GM23248 (cell line): ENCODE measurements around the gene MYLIP. TPM values are rescaled to one million over a fixed set of nuclear protein-coding genes. Genes with fewer than 3 reads are reported as not detected.

ENCODE experiments used
- DNase-seq: peaks from one replicate; pipeline ENCODE4 v3.0.0-alpha.2; 2015
- H2AFZ ChIP-seq: fragments of 200-600 bp; sonication (generic); 2 replicates; pipeline ENCODE4 v1.6.1; 2016; ENCODE audit warnings: antibody characterized with exemption
- H3F3A ChIP-seq: fragments of 200-600 bp; sonication (generic); 2 replicates; pipeline ENCODE4 v1.6.1; 2016; ENCODE audit warnings: mild to moderate bottlenecking, antibody characterized with exemption, mixed run types; ENCODE audit not compliant: insufficient read depth
- H3K27ac ChIP-seq: fragments of 200-600 bp; sonication (generic); 2 replicates; pipeline ENCODE4 v1.5.1; 2016; ENCODE audit warnings: mild to moderate bottlenecking
- H3K27me3 ChIP-seq: fragments of 200-600 bp; sonication (generic); replicated peaks from 2 replicates; pipeline ENCODE4 v1.6.1; 2016; ENCODE audit warnings: mild to moderate bottlenecking; ENCODE audit not compliant: insufficient read depth
- H3K36me3 ChIP-seq: fragments of 200-600 bp; sonication (generic); 2 replicates; pipeline ENCODE4 v1.6.1; 2016; ENCODE audit warnings: low read depth, mild to moderate bottlenecking
- H3K4me1 ChIP-seq: fragments of 200-600 bp; sonication (generic); 2 replicates; pipeline ENCODE4 v1.6.1; 2016; ENCODE audit warnings: mild to moderate bottlenecking; ENCODE audit not compliant: insufficient read depth
- H3K4me2 ChIP-seq: fragments of 200-600 bp; sonication (generic); one replicate; pipeline ENCODE4 v1.6.1; 2016; ENCODE audit warnings: mild to moderate bottlenecking; ENCODE audit not compliant: unreplicated experiment
- H3K4me3 ChIP-seq: fragments of 200-600 bp; sonication (generic); 2 replicates; pipeline ENCODE4 v1.5.1; 2016; ENCODE audit warnings: mild to moderate bottlenecking
- H3K79me2 ChIP-seq: fragments of 200-600 bp; sonication (generic); 2 replicates; pipeline ENCODE4 v1.6.1; 2016; ENCODE audit warnings: mild to moderate bottlenecking; ENCODE audit not compliant: insufficient read depth
- H3K9ac ChIP-seq: fragments of 200-600 bp; sonication (generic); 2 replicates; pipeline ENCODE4 v1.6.1; 2016; ENCODE audit warnings: mild to moderate bottlenecking
- H3K9me2 ChIP-seq: fragments of 200-600 bp; sonication (generic); 2 replicates; pipeline ENCODE4 v1.6.1; 2016; ENCODE audit warnings: mixed run types, mild to moderate bottlenecking, moderate library complexity; ENCODE audit not compliant: insufficient read depth
- H3K9me3 ChIP-seq: fragments of 200-600 bp; sonication (generic); one replicate; pipeline ENCODE4 v1.6.1; 2017; ENCODE audit warnings: low read depth
- H4K20me1 ChIP-seq: fragments of 200-600 bp; sonication (generic); 2 replicates; pipeline ENCODE4 v1.6.0; 2016; ENCODE audit not compliant: insufficient read depth
- EZH2 ChIP-seq: fragments of 200-600 bp; sonication (generic); IDR thresholded peaks from 2 replicates; pipeline ENCODE4 v1.6.1; 2018; ENCODE audit warnings: antibody characterized with exemption, mild to moderate bottlenecking; ENCODE audit not compliant: insufficient read depth, poor library complexity, severe bottlenecking
- EZH2phosphoT487 ChIP-seq: fragments of 200-600 bp; sonication (generic); IDR thresholded peaks from 2 replicates; pipeline ENCODE4 v1.6.1; 2018; ENCODE audit warnings: antibody characterized with exemption, moderate library complexity, mild to moderate bottlenecking, low read depth; ENCODE audit not compliant: insufficient read depth
- WGBS, 2 experiments: methylation state at CpG; one replicate each; pipeline ENCODE4 v1.1.6; 2015 to 2017; ENCODE audit warnings: low lambda C conversion rate in 2 of 2, low coverage in 1 of 2; ENCODE audit errors: missing lambda C conversion rate in 2 of 2; 5-methylcytosine and 5-hydroxymethylcytosine counted together
- in situ Hi-C: fragments of 300-500 bp; cut with MboI; formaldehyde crosslinking; loops from 2 replicates; pipeline ENCODE4 v1.15.0; 2020
- polyA plus RNA-seq: library from polyadenylated mRNA; unstranded; fragments of >200 nt; fragmentation: Nextera tagmentation; extraction: Ambion mirVana; gene quantifications from 2 replicates; pipeline ENCODE4 v1.2.1, GENCODE V29; 2016
- total RNA-seq: library from RNA; depleted of rRNA; stranded (reverse); fragments of >200 nt; shearing (Covaris generic); gene quantifications from 2 replicates; pipeline ENCODE4 v1.2.3, GENCODE V29; 2014

MYLIP gene
- total and polyA plus RNA-seq, 2 experiments from 2014 or later = 1.7 to 1.9 TPM

- Histone ChIP-seq H3K79me2 (no peaks in the 10 kb centered on the region), H3K9ac (no peak overlapping the region), H3F3A (0 out of 2 replicates have a peak, but pooled peaks cover 3% of the 10 kb centered on the region), H3K36me3 (no peaks in the 10 kb centered on the region), H3K4me2 (no peak overlapping the region), H3K27ac (no peak overlapping the region), H3K9me2 (no peaks in the 10 kb centered on the region), H3K4me3 (no peak overlapping the region), H4K20me1 (no peaks in the 10 kb centered on the region), H3K9me3 (no peaks in the 10 kb centered on the region), H2AFZ (no peak overlapping the region), H3K27me3 (peaks cover 18% of the 10 kb centered on the region), H3K4me1 (no peaks in the 10 kb centered on the region)
- 44 to 62% methylated on average over 3 of the region's 3 CpGs for WGBS, 2 experiments
- TF ChIP-seq EZH2 = no peak
- no peak for TF ChIP-seq EZH2phosphoT487
- in situ Hi-C loops = no loop called here
- DNase-seq = no peak
Observed at GRCh38 chr6:16102208-16102607, 26.7 kb upstream of the MYLIP start.

DNA sequence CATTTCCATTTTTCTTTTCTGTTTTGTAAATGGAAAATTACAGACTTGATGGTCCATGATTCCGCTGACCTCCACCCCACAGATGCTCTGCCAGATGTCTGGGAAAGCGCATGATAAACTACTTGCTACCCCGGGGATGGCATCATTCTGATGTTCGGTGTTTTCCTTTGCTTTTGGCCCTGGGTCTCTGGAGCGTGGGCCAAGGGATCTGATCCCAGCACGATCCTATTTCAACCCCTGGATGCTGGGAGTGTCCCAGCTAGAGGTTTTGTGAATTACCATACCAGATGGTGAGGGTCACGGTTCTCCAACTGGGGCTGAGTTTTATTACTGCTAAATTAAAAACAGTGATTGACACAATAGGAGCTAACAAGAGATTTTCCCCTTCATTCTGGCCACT is 25.2 kb upstream of the MYLIP start:
- Histone ChIP-seq H3K4me3 (no peak overlapping the region), H3K9me3 (no peaks in the 10 kb centered on the region), H3K9me2 (no peaks in the 10 kb centered on the region), H3K4me2 (no peak overlapping the region), H3F3A (0 out of 2 replicates have a peak, but pooled peaks cover 3% of the 10 kb centered on the region), H4K20me1 (no peaks in the 10 kb centered on the region), H3K27me3 (peaks cover 18% of the 10 kb centered on the region), H2AFZ (no peak overlapping the region), H3K36me3 (no peaks in the 10 kb centered on the region), H3K27ac (no peak overlapping the region), H3K9ac (no peak overlapping the region), H3K79me2 (no peaks in the 10 kb centered on the region), H3K4me1 (no peaks in the 10 kb centered on the region)
- in situ Hi-C loops = no loop called here
- no peak for TF ChIP-seq EZH2phosphoT487
- TF ChIP-seq EZH2 = no peak
- DNase-seq = no peak
- WGBS, 2 experiments = 10 to 11% methylated on average over 7 of the region's 7 CpGs

GRCh38 chr6:16104624-16105433 is 24.1 kb upstream of the MYLIP start:
- 57 to 63% methylated on average over 12 of the region's 12 CpGs for WGBS, 2 experiments
- Histone ChIP-seq H3F3A (0 out of 2 replicates have a peak, but pooled peaks cover 3% of the 10 kb centered on the region), H3K4me3 (no peak overlapping the region), H3K9ac (no peak overlapping the region), H3K4me2 (no peak overlapping the region), H3K27me3 (peaks cover 18% of the 10 kb centered on the region), H2AFZ (no peak overlapping the region), H3K27ac (no peak overlapping the region), H3K36me3 (no peaks in the 10 kb centered on the region), H3K4me1 (no peaks in the 10 kb centered on the region), H4K20me1 (no peaks in the 10 kb centered on the region), H3K9me2 (no peaks in the 10 kb centered on the region), H3K79me2 (no peaks in the 10 kb centered on the region), H3K9me3 (no peaks in the 10 kb centered on the region)
- TF ChIP-seq EZH2phosphoT487 (no peak), EZH2 (no peak)
- in situ Hi-C loops = no loop called here
- no peak for DNase-seq

- peaks cover 8% of the 10 kb centered on the region for H3K27me3 ChIP-seq
- H3K4me3 ChIP-seq = no peak overlapping the region
- H3K36me3 ChIP-seq = no peaks in the 10 kb centered on the region
- no peak overlapping the region for H3K27ac ChIP-seq
- H3K4me1 ChIP-seq = no peaks in the 10 kb centered on the region
- H3K9ac ChIP-seq = no peak overlapping the region
- no peak for TF ChIP-seq EZH2
- H2AFZ ChIP-seq = no peak overlapping the region
- 49 to 56% methylated on average over 4 of the region's 4 CpGs for WGBS, 2 experiments
- H3K9me3 ChIP-seq = no peaks in the 10 kb centered on the region
- 0 out of 2 replicates have a peak, but pooled peaks cover 3% of the 10 kb centered on the region for H3F3A ChIP-seq
- in situ Hi-C loops = no loop called here
- DNase-seq = peak; percentile 36
- no peaks in the 10 kb centered on the region for H3K9me2 ChIP-seq
- H4K20me1 ChIP-seq = no peaks in the 10 kb centered on the region
- H3K4me2 ChIP-seq = no peak overlapping the region
- H3K79me2 ChIP-seq = no peaks in the 10 kb centered on the region
Observed at GRCh38 chr6:16105854-16106253, 23.0 kb upstream of the MYLIP start.
